ENCODE data around the gene CDKN3.
"Not testable (repeated sequence)": the region's sequence is repeated elsewhere in the genome, so short reads cannot be mapped to it uniquely, and the experiment has no call there.

Gene CDKN3

GRCh38 chr14:54455363-54455762 lies 58.6 kb downstream of the CDKN3 start:
- no peak for DNase-seq (ENCODE audit: low read depth in 2 of 2)

GRCh38 chr14:54456820-54457608 lies 60.2 kb downstream of the CDKN3 start:
- DNase-seq (ENCODE audit: low read depth in 2 of 2) = not testable (repeated sequence)

- no peak for DNase-seq (ENCODE audit: low read depth in 2 of 2)
Measured at GRCh38 chr14:54457609-54457996, 60.8 kb downstream of the CDKN3 start.

GRCh38 chr14:54458536-54458935 lies 61.7 kb downstream of the CDKN3 start:
- not testable (repeated sequence) for DNase-seq (ENCODE audit: low read depth in 2 of 2)

GRCh38 chr14:54459106-54459505 lies 62.3 kb downstream of the CDKN3 start:
- DNase-seq (ENCODE audit: low read depth in 2 of 2) = no peak

DNA sequence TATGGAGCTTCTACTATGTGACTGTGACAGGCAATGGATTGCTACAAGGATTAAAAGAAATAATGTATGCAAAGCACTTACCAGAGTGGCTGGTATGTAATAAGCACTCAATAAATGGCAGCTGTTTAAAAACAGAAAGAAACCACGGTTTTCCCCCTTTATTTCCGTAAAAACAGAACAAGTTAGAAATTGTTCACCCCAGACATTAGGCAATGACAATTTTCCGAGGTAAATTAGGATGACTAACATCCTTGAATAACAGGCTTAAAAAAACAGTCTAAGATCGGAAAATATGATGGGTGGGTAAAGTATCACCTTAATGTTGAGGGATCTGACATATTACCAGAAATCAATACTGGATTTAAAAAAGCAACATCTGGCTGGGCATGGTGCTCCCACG lies 65.2 kb downstream of the CDKN3 start:
- no peak for DNase-seq (ENCODE audit: low read depth in 2 of 2)

- DNase-seq (ENCODE audit: low read depth in 2 of 2) = no peak
Measured at GRCh38 chr14:54465654-54466053, 68.8 kb downstream of the CDKN3 start.

GRCh38 chr14:54467280-54467679 lies 70.5 kb downstream of the CDKN3 start:
- no peak for DNase-seq (ENCODE audit: low read depth in 2 of 2)

All from stimulated activated CD4-positive, alpha-beta T cell treated with anti-CD3 and anti-CD28 coated beads, Interleukin-4, amount 100 ng/mL, for 48 hours (primary cell).